AG04449 (cell line): ENCODE data around the gene FBXL5.

ENCODE experiments used
- CTCF ChIA-PET: fragments of 350-600 bp; formaldehyde crosslinking; extraction: SDS; loops from one replicate; lab custom pipeline; 2021; ENCODE audit warnings: antibody characterized with exemption; lab: Yijun Ruan, JAX
- POLR2A ChIA-PET: fragments of 400-600, 350-600 bp; formaldehyde crosslinking; extraction: SDS; loops from one replicate; lab custom pipeline; 2020; ENCODE audit warnings: antibody characterized with exemption, inconsistent platforms; lab: Yijun Ruan, JAX
- DNase-seq: peaks from one replicate; pipeline ENCODE4 v3.0.0-alpha.2; 2010; ENCODE audit warnings: low read depth, low spot score
- H3K4me3 ChIP-seq: 2 replicates; pipeline ENCODE4 v1.5.1; 2011; ENCODE audit warnings: low read depth, mild to moderate bottlenecking, control low read depth, low read length
- CTCF ChIP-seq: IDR thresholded peaks from one replicate; pipeline ENCODE4 v1.5.1; 2011; ENCODE audit warnings: mild to moderate bottlenecking, moderate library complexity, low read length, control low read depth, inconsistent platforms; ENCODE audit not compliant: insufficient read depth; ENCODE audit errors: missing control alignments

Gene FBXL5

GRCh38 chr4:15674926-15675325 is 19.8 kb upstream of the FBXL5 start:
- H3K4me3 ChIP-seq = no peak overlapping the region
- ChIA-PET CTCF (interaction anchor here (0.8 kb wide), 1 partner anchor 19 kb away, joined by 3 read pairs; no protein-coding TSS in a partner anchor), POLR2A (no interaction called here)
- no peak for TF ChIP-seq CTCF
- no peak for DNase-seq

GRCh38 chr4:15674046-15674445 is 18.9 kb upstream of the FBXL5 start:
- ChIA-PET POLR2A (no interaction called here), CTCF (interaction anchor here (1.0 to 1.7 kb wide), 2 partner anchors 8 to 11 kb away, joined by 3 to 5 read pairs; no protein-coding TSS in a partner anchor)

GRCh38 chr4:15673337-15673736 is 18.2 kb upstream of the FBXL5 start:
- ChIA-PET POLR2A (no interaction called here), CTCF (interaction anchor here (0.9 to 1.7 kb wide), 3 partner anchors 9 to 193 kb away, joined by 3 to 5 read pairs (median 3); no protein-coding TSS in a partner anchor)
- TF ChIP-seq CTCF = no peak
- no peak overlapping the region for H3K4me3 ChIP-seq
- no peak for DNase-seq

More at GRCh38 chr4:15674046-15674445, 18.9 kb upstream of the FBXL5 start:
- DNase-seq = no peak
- TF ChIP-seq CTCF = no peak
- no peak overlapping the region for H3K4me3 ChIP-seq

GRCh38 chr4:15672101-15672500 is 16.9 kb upstream of the FBXL5 start:
- H3K4me3 ChIP-seq = no peak overlapping the region
- DNase-seq = no peak
- ChIA-PET CTCF (interaction anchor here (0.9 kb wide), 1 partner anchor 10 kb away, joined by 3 read pairs; no protein-coding TSS in a partner anchor), POLR2A (no interaction called here)
- TF ChIP-seq CTCF = no peak

- DNase-seq = no peak
- H3K4me3 ChIP-seq = no peak overlapping the region
- POLR2A ChIA-PET = no interaction called here
- TF ChIP-seq CTCF = no peak
- CTCF ChIA-PET = no interaction called here
Measured at GRCh38 chr4:15670576-15670975, 15.4 kb upstream of the FBXL5 start.

- no peak for TF ChIP-seq CTCF
- CTCF ChIA-PET = no interaction called here
- DNase-seq = no peak
- POLR2A ChIA-PET = interaction anchor here (0.6 kb wide), 1 partner anchor 26 kb away, joined by 3 read pairs; no protein-coding TSS in a partner anchor
- H3K4me3 ChIP-seq = no peak overlapping the region
Measured at GRCh38 chr4:15668566-15669435, 13.6 kb upstream of the FBXL5 start.
